Lower leg skin (tissue), 3 donors: ENCODE data around the gene SERPINA4.

Experiments
- POLR2A ChIP-seq, 2 donors: fragments of 450-650 bp; IDR thresholded peaks; one replicate each; pipeline ENCODE4 v1.6.1; 2016 to 2017; ENCODE audit warnings: antibody characterized with exemption in 2 of 2, mild to moderate bottlenecking in 1 of 2, moderate library complexity in 1 of 2
- TF ChIP-seq, protein P1 (sequence below), 3 donors: fragments of 450-650 bp; IDR thresholded peaks; one replicate each; pipeline ENCODE4 v1.5.1; 2016; ENCODE audit warnings: antibody characterized with exemption in 3 of 3, mild to moderate bottlenecking in 3 of 3, moderate library complexity in 2 of 3

DNA sequence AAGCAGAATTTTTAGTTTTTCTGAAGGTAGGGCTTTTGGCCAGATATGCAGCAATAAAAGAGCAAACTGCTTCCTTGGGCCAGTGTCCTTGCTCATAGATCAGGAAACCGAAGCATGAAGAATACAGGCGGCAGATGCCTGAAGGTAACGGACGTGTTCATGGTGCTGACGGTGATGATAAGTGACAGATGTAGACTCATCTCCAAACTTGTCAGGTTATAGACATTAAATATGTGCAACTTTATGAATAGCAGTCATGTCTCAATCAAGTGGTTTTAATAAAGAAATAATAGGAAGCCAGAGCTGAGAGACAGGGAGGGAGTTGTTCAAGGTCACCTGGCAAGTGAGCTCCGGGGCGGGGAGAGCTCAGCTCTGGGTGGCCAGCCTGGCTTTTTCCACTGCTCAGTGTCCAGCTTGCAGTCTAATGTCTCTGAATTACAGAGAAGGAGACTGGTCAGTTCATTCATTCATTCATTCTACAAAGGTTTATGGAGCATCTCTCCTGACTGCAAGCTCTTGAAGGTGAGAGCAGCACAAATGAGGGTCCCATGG, 21.0 kb downstream of the SERPINA4 start:
- no peak for TF ChIP-seq POLR2A (IDR thresholded peaks at IDR 0.05)
- TF ChIP-seq, protein P1, sequence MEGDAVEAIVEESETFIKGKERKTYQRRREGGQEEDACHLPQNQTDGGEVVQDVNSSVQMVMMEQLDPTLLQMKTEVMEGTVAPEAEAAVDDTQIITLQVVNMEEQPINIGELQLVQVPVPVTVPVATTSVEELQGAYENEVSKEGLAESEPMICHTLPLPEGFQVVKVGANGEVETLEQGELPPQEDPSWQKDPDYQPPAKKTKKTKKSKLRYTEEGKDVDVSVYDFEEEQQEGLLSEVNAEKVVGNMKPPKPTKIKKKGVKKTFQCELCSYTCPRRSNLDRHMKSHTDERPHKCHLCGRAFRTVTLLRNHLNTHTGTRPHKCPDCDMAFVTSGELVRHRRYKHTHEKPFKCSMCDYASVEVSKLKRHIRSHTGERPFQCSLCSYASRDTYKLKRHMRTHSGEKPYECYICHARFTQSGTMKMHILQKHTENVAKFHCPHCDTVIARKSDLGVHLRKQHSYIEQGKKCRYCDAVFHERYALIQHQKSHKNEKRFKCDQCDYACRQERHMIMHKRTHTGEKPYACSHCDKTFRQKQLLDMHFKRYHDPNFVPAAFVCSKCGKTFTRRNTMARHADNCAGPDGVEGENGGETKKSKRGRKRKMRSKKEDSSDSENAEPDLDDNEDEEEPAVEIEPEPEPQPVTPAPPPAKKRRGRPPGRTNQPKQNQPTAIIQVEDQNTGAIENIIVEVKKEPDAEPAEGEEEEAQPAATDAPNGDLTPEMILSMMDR (IDR thresholded peaks at IDR 0.05), result no peak
